ENCODE results near the gene PRR5L.

The PRR5L gene

GRCh38 chr11:36295926-36296325 lies at the start of gene PRR5L:
Gene PRR5L (plus strand): TSS chr11:36296288. CDS start chr11:36401122, 104,834 bp downstream.
- Histone ChIP-seq H3K27ac (no peak within 1 kb of the TSS), H3K4me3 (no peak within 1 kb of the TSS)

GRCh38 chr11:36247493-36247892 lies 48.6 kb upstream of the PRR5L start:
- H3K27ac ChIP-seq, result no peak overlapping the region
- H3K4me3 ChIP-seq, result no peak overlapping the region

- peak overlapping the region in 1 of 21 experiments; percentile 10 for H3K27ac ChIP-seq
These were observed 47.7 kb upstream of the PRR5L start for GRCh38 chr11:36248436-36248835.

GRCh38 chr11:36249246-36249645 lies 46.8 kb upstream of the PRR5L start:
- peak overlapping the region in 2 of 21 experiments; percentile 10 to 17 for H3K27ac ChIP-seq
- H3K4me3 ChIP-seq, result no peak overlapping the region

More at GRCh38 chr11:36248436-36248835, 47.7 kb upstream of the PRR5L start:
- H3K4me3 ChIP-seq, result no peak overlapping the region

GRCh38 chr11:36251823-36252222 lies 44.3 kb upstream of the PRR5L start:
- H3K27ac ChIP-seq, result no peak overlapping the region
- no peak overlapping the region for H3K4me3 ChIP-seq

GRCh38 chr11:36253238-36253637 lies 42.9 kb upstream of the PRR5L start:
- H3K4me3 ChIP-seq, result no peak overlapping the region
- H3K27ac ChIP-seq, result no peak overlapping the region

GRCh38 chr11:36254713-36255112 lies 41.4 kb upstream of the PRR5L start:
- no peak overlapping the region for H3K27ac ChIP-seq

GRCh38 chr11:36257351-36257750 lies 38.7 kb upstream of the PRR5L start:
- H3K27ac ChIP-seq, result no peak overlapping the region
- no peak overlapping the region for H3K4me3 ChIP-seq

More at GRCh38 chr11:36254713-36255112, 41.4 kb upstream of the PRR5L start:
- H3K4me3 ChIP-seq, result no peak overlapping the region

- H3K4me3 ChIP-seq, result no peak overlapping the region
These were observed 37.2 kb upstream of the PRR5L start for GRCh38 chr11:36258730-36259360.

GRCh38 chr11:36261094-36261493 lies 35.0 kb upstream of the PRR5L start:
- H3K27ac ChIP-seq, result no peak overlapping the region
- no peak overlapping the region for H3K4me3 ChIP-seq

More at GRCh38 chr11:36258730-36259360, 37.2 kb upstream of the PRR5L start:
- H3K27ac ChIP-seq, result no peak overlapping the region

- Histone ChIP-seq H3K27ac (no peak overlapping the region), H3K4me3 (no peak overlapping the region)
These were observed 31.8 kb upstream of the PRR5L start for GRCh38 chr11:36264011-36264972.

GRCh38 chr11:36264973-36265344 lies 31.1 kb upstream of the PRR5L start:
- Histone ChIP-seq H3K4me3 (no peak overlapping the region), H3K27ac (no peak overlapping the region)

- Histone ChIP-seq H3K27ac (no peak overlapping the region), H3K4me3 (no peak overlapping the region)
These were observed 30.1 kb upstream of the PRR5L start for GRCh38 chr11:36265793-36266628.

- H3K4me3 ChIP-seq, result no peak overlapping the region
- no peak overlapping the region for H3K27ac ChIP-seq
These were observed 29.3 kb upstream of the PRR5L start for GRCh38 chr11:36266767-36267166.

GRCh38 chr11:36268337-36268985 lies 27.6 kb upstream of the PRR5L start:
- no peak overlapping the region for H3K4me3 ChIP-seq
- H3K27ac ChIP-seq, result no peak overlapping the region

GRCh38 chr11:36270701-36271100 lies 25.4 kb upstream of the PRR5L start:
- Histone ChIP-seq H3K4me3 (no peak overlapping the region), H3K27ac (no peak overlapping the region)

GRCh38 chr11:36271794-36272407 lies 24.2 kb upstream of the PRR5L start:
- Histone ChIP-seq H3K4me3 (no peak overlapping the region), H3K27ac (no peak overlapping the region)

GRCh38 chr11:36273110-36273509 lies 23.0 kb upstream of the PRR5L start:
- no peak overlapping the region for H3K27ac ChIP-seq

GRCh38 chr11:36274414-36274813 lies 21.7 kb upstream of the PRR5L start:
- Histone ChIP-seq H3K27ac (no peak overlapping the region), H3K4me3 (no peak overlapping the region)

More at GRCh38 chr11:36273110-36273509, 23.0 kb upstream of the PRR5L start:
- H3K4me3 ChIP-seq, result no peak overlapping the region
